Immature natural killer cell (primary cell): ENCODE results near the gene CDK5. TPM values are rescaled to one million over a fixed set of nuclear protein-coding genes. Genes with fewer than 3 reads are reported as not detected.

ENCODE experiments used
- DNase-seq, 3 donors: peaks; one replicate each; pipeline ENCODE4 v3.0.0; 2022; ENCODE audit warnings: mixed read lengths in 1 of 3
- H3K27ac Mint-ChIP-seq, 6 donors: one replicate each; pipeline ENCODE4 v1.8.0; 2020; ENCODE audit warnings: mixed read lengths in 6 of 6, mild to moderate bottlenecking in 5 of 6, inconsistent platforms in 4 of 6, moderate library complexity in 3 of 6
- H3K27me3 Mint-ChIP-seq, 3 donors: one replicate each; pipeline ENCODE4 v1.8.0; 2020 to 2021; ENCODE audit warnings: low read depth in 3 of 3, mild to moderate bottlenecking in 3 of 3, mixed read lengths in 3 of 3, moderate library complexity in 3 of 3, inconsistent platforms in 1 of 3
- H3K36me3 Mint-ChIP-seq, 3 donors: one replicate each; pipeline ENCODE4 v1.8.0; 2020; ENCODE audit warnings: mixed read lengths in 3 of 3, inconsistent platforms in 2 of 3, mild to moderate bottlenecking in 2 of 3
- H3K4me1 Mint-ChIP-seq, 2 donors: one replicate each; pipeline ENCODE4 v1.8.0; 2020; ENCODE audit warnings: inconsistent platforms in 2 of 2, mild to moderate bottlenecking in 2 of 2, mixed read lengths in 2 of 2, moderate library complexity in 1 of 2
- H3K4me3 Mint-ChIP-seq, 5 donors: one replicate each; pipeline ENCODE4 v1.8.0; 2020; ENCODE audit warnings: mild to moderate bottlenecking in 5 of 5, mixed read lengths in 5 of 5, inconsistent platforms in 3 of 5, moderate library complexity in 3 of 5
- H3K9me3 Mint-ChIP-seq, 6 donors: one replicate each; pipeline ENCODE4 v1.8.0; 2020; ENCODE audit warnings: mild to moderate bottlenecking in 6 of 6, mixed read lengths in 6 of 6, inconsistent platforms in 4 of 6, moderate library complexity in 3 of 6
- polyA plus RNA-seq, 3 donors: library from polyadenylated mRNA; unstranded; fragments of 300-500 nt; fragmentation: Illumina TruSeq; gene quantifications; one replicate each; pipeline ENCODE4 v1.2.3, GENCODE V29; 2021

CDK5 gene
- polyA plus RNA-seq, 3 donors from 2014 or later: 15.6 to 18.9 (median 17.9) TPM

GRCh38 chr7:151091431-151091830 is 33.7 kb upstream of the CDK5 start:
- peaks cover 21 to 24% of the 10 kb centered on the region in 2 donors for H3K4me1 Mint-ChIP-seq
- DNase-seq: no peak
- no peak overlapping the region for H3K27ac Mint-ChIP-seq
- H3K9me3 Mint-ChIP-seq: no peaks in the 10 kb centered on the region
- H3K36me3 Mint-ChIP-seq: no peaks in the 10 kb centered on the region
- peaks cover 4 to 6% (median 6%) of the 10 kb centered on the region in 3 donors for H3K27me3 Mint-ChIP-seq
- no peak overlapping the region for H3K4me3 Mint-ChIP-seq

GRCh38 chr7:151091003-151091402 is 33.3 kb upstream of the CDK5 start:
- Mint-ChIP-seq H3K36me3 (no peaks in the 10 kb centered on the region), H3K4me1 (peaks cover 21 to 24% of the 10 kb centered on the region in 2 donors), H3K9me3 (no peaks in the 10 kb centered on the region), H3K4me3 (no peak overlapping the region), H3K27me3 (peaks cover 4 to 6% (median 6%) of the 10 kb centered on the region in 3 donors), H3K27ac (no peak overlapping the region)
- DNase-seq: no peak

GRCh38 chr7:151089893-151090730 is 32.4 kb upstream of the CDK5 start:
- H3K27ac Mint-ChIP-seq: peak overlapping the region in 1 of 6 donors; percentile 92
- no peak overlapping the region for H3K4me3 Mint-ChIP-seq
- no peaks in the 10 kb centered on the region for H3K36me3 Mint-ChIP-seq
- H3K27me3 Mint-ChIP-seq: peaks cover 4 to 9% (median 6%) of the 10 kb centered on the region in 3 donors
- DNase-seq: no peak
- peaks cover 28 to 32% of the 10 kb centered on the region in 2 donors for H3K4me1 Mint-ChIP-seq
- H3K9me3 Mint-ChIP-seq: no peaks in the 10 kb centered on the region

GRCh38 chr7:151088856-151089699 is 31.4 kb upstream of the CDK5 start:
- Mint-ChIP-seq H3K27ac (peak overlapping the region; percentile 41 to 97 (median 86)), H3K9me3 (no peaks in the 10 kb centered on the region), H3K36me3 (no peaks in the 10 kb centered on the region), H3K27me3 (peaks cover 4 to 12% (median 6%) of the 10 kb centered on the region in 3 donors), H3K4me3 (peak overlapping the region; percentile 24 to 86 (median 59)), H3K4me1 (peaks cover 35 to 37% of the 10 kb centered on the region in 2 donors)
- no peak for DNase-seq

- peak overlapping the region; percentile 76 to 97 (median 86) for H3K27ac Mint-ChIP-seq
- DNase-seq: no peak
- peaks cover 41 to 42% of the 10 kb centered on the region in 2 donors for H3K4me1 Mint-ChIP-seq
- peaks cover 4 to 16% (median 6%) of the 10 kb centered on the region in 3 donors for H3K27me3 Mint-ChIP-seq
- H3K36me3 Mint-ChIP-seq: no peaks in the 10 kb centered on the region
- no peaks in the 10 kb centered on the region for H3K9me3 Mint-ChIP-seq
- peak overlapping the region; percentile 73 to 86 (median 80) for H3K4me3 Mint-ChIP-seq
Observed at GRCh38 chr7:151088019-151088855, 30.5 kb upstream of the CDK5 start.

GRCh38 chr7:151087245-151088018 is 29.7 kb upstream of the CDK5 start:
- Mint-ChIP-seq H3K27ac (peak overlapping the region; percentile 83 to 92 (median 88)), H3K36me3 (no peaks in the 10 kb centered on the region), H3K4me3 (peak overlapping the region; percentile 88 to 95 (median 89)), H3K27me3 (peaks cover 4 to 16% (median 8%) of the 10 kb centered on the region in 3 donors), H3K4me1 (peaks cover 47 to 48% of the 10 kb centered on the region in 2 donors), H3K9me3 (no peaks in the 10 kb centered on the region)
- peak; percentile 69 to 72 (median 71) for DNase-seq

- no peaks in the 10 kb centered on the region for H3K36me3 Mint-ChIP-seq
- peaks cover 4 to 16% (median 8%) of the 10 kb centered on the region in 3 donors for H3K27me3 Mint-ChIP-seq
- H3K9me3 Mint-ChIP-seq: no peaks in the 10 kb centered on the region
- peaks cover 48 to 50% of the 10 kb centered on the region in 2 donors for H3K4me1 Mint-ChIP-seq
- H3K27ac Mint-ChIP-seq: peak overlapping the region; percentile 60 to 92 (median 88)
- peak overlapping the region; percentile 88 to 95 (median 89) for H3K4me3 Mint-ChIP-seq
- DNase-seq: peak; percentile 34 to 41 (median 35)
Observed at GRCh38 chr7:151086802-151087244, 29.1 kb upstream of the CDK5 start.

GRCh38 chr7:151085691-151086620 is 28.3 kb upstream of the CDK5 start, which contains the start of gene AGAP3:
AGAP3 (plus strand) TSS chr7:151086475; CDS start chr7:151086742, 267 bp downstream.
- H3K27ac Mint-ChIP-seq: peak within 1 kb of the TSS; percentile 69 to 96 (median 94)
- H3K4me1 Mint-ChIP-seq: peaks cover 48% of the 10 kb centered on the region in 2 donors
- no peaks in the 10 kb centered on the region for H3K9me3 Mint-ChIP-seq
- H3K36me3 Mint-ChIP-seq: no peaks in the 10 kb centered on the region
- peak; percentile 64 to 67 (median 65) for DNase-seq
- peak within 1 kb of the TSS; percentile 88 to 95 (median 89) for H3K4me3 Mint-ChIP-seq
- peaks cover 3 to 16% (median 8%) of the 10 kb centered on the region in 3 donors for H3K27me3 Mint-ChIP-seq

- H3K9me3 Mint-ChIP-seq: no peaks in the 10 kb centered on the region
- H3K27ac Mint-ChIP-seq: peak overlapping the region; percentile 49 to 96 (median 93)
- peak overlapping the region; percentile 76 to 89 (median 81) for H3K4me3 Mint-ChIP-seq
- H3K4me1 Mint-ChIP-seq: peaks cover 48% of the 10 kb centered on the region in 2 donors
- H3K27me3 Mint-ChIP-seq: peaks cover 2 to 13% (median 8%) of the 10 kb centered on the region in 3 donors
- DNase-seq: no peak
- H3K36me3 Mint-ChIP-seq: no peaks in the 10 kb centered on the region
Observed at GRCh38 chr7:151085329-151085690, 27.6 kb upstream of the CDK5 start.

- H3K4me1 Mint-ChIP-seq: peaks cover 49 to 51% of the 10 kb centered on the region in 2 donors
- peak overlapping the region; percentile 74 to 81 (median 81) for H3K4me3 Mint-ChIP-seq
- peak overlapping the region in 5 of 6 donors; percentile 88 to 96 (median 92) for H3K27ac Mint-ChIP-seq
- no peaks in the 10 kb centered on the region for H3K9me3 Mint-ChIP-seq
- peaks cover 0 to 15% (median 8%) of the 10 kb centered on the region in 3 donors for H3K27me3 Mint-ChIP-seq
- H3K36me3 Mint-ChIP-seq: no peaks in the 10 kb centered on the region
- DNase-seq: no peak
Observed at GRCh38 chr7:151083824-151084160, 26.1 kb upstream of the CDK5 start.

- peaks cover 46 to 49% of the 10 kb centered on the region in 2 donors for H3K4me1 Mint-ChIP-seq
- no peaks in the 10 kb centered on the region for H3K36me3 Mint-ChIP-seq
- peaks cover 0 to 16% (median 8%) of the 10 kb centered on the region in 3 donors for H3K27me3 Mint-ChIP-seq
- H3K4me3 Mint-ChIP-seq: peak within 1 kb of the TSS; percentile 81 to 92 (median 86)
- H3K9me3 Mint-ChIP-seq: no peaks in the 10 kb centered on the region
- DNase-seq: peak; percentile 89 to 90 (median 89)
- peak within 1 kb of the TSS; percentile 70 to 96 (median 96) for H3K27ac Mint-ChIP-seq
Observed at GRCh38 chr7:151083071-151083823, 25.6 kb upstream of the CDK5 start, which contains the start of gene TMUB1. TMUB1 (minus strand) TSS chr7:151083493; CDS start chr7:151082563, 930 bp downstream.
